NOMO-1 treated with dmso at 0.1 percent for 144 hours (cell line): ENCODE data around the gene PSMD12.
"Not testable (repeated sequence)": the region's sequence is repeated elsewhere in the genome, so short reads cannot be mapped to it uniquely, and the experiment has no call there.

Source experiments
- DNase-seq: peaks from one replicate; lab custom pipeline; 2025; ENCODE audit not compliant: unreplicated experiment; lab: John Stamatoyannopoulos, UW

The PSMD12 gene

DNA sequence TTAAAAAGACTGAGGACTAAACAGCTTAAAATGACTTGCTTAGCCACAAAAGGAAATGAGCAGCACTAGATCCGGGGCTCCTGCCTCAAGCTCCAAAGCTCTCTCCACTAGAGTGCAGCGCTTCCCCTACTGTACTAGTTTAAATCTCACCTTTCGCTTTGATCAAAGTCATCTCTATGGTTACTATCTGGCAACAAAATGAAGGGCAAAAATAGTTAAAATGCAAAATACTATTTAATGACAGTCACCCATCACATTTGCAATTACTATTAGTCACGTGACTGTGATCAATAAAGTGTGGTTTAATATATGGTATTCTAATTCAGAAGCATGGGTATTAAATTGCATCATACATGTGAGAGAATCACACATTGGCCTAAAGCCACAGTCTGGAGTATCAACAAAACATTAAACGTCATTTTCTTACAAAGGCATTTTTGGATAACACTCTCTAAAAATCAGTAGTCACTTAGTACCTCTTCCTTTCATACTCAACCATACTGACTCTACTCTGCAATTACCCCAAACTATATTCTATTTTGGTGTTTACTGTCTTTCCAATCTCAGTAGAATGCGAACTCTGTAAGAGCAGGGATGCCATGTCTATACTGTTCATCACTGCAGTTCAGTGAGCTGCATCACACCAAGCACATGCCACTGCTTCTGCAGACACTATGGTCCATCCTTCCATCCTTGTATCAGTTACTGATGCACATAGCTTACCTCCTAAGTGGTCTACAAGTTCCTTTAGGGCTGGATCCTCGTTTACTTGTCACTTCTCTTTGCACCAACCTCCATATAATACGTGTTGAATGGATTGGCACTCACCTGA, 6.2 kb downstream of the PSMD12 start:
- no peak for DNase-seq

DNA sequence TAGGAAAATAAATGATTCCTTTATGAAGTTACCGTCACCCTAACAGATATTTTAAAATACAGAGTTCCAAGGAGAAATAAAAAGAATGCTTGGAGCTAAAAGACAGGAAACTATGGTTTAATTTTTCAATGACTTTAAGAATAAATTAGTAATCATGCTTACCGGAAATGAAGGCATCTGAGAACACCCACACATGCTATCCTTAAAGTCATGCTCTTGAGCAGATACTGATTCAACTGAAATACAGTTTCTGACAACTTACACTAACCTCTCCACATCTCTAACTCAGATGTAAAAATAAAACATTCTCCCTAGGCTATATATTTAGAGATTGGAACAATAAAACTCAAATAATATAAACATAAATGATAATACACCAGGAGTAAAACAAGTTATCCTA, 7.8 kb downstream of the PSMD12 start:
- no peak for DNase-seq

DNA sequence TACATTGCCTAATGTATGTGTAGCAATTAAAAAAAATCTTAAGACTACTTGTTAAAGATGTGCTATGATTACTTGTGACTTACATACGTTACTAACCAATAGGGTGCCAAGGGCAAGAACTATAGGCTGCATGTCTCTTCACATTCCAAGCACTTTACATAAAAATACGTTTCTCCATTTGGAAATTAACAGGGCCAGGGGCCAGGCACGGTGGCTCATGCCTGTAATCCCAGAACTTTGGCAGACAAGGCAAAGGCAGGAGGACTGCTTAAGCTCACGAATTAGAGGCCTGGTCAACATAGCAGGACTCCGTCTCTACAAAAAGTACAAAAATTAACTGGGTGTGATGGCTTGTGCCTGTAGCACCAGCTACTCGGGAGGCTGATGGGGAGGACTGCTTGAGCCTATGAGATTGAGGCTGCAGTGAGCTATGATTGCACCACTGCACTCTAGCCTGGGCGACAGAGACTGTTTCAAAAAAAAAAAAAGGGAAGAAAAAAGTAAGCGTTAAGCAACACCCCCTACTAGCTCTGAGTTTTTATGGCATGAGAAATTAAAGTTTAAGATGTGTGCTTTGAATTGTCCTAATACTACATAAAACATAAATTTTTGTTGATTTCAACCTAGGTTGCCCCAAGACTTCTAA, 12.3 kb downstream of the PSMD12 start:
- peak; percentile 73 for DNase-seq

- DNase-seq, result no peak
Observed at GRCh38 chr17:67353161-67353560, 13.2 kb downstream of the PSMD12 start.

DNA sequence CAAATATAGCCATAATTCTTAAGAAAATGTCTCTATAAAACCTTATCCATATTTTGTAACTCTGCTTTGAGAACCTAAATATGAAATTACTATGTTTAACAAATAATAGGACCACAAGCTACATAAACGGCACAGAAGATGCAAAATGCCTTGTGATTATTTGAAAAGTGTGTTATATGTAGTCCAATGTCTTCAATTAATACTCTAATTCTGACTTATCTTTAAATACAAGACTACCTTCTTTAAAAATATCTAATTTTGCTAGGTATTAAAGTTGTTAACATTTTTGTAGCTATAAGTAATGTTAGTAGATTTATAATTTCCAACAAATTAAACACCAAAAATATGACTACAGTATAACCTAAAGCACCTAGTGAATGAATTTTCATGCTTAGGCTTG, 17.0 kb downstream of the PSMD12 start:
- no peak for DNase-seq

DNA sequence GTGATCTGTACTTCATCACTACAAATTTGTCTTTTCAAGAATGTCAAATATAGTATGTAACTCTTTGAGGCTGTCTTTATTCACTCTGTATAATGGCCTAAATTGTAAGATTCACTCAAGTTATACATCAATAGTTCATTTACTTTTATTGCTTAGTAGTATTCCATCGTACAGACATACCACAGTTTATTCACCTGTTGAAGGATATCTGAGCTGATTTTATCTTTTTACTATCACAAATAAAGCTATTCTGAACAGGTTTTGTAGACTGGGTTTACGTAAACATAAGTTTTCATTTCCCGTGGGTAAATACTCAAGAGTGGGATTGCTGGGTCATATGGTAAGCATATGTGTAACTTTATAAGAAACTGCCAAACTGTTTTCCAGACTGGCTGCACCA, 18.6 kb downstream of the PSMD12 start:
- DNase-seq, result no peak

- DNase-seq, result no peak
Observed at GRCh38 chr17:67343237-67343636, 23.1 kb downstream of the PSMD12 start.

GRCh38 chr17:67338353-67338752, 28.0 kb downstream of the PSMD12 start:
- DNase-seq, result not testable (repeated sequence)

- no peak for DNase-seq
Observed at GRCh38 chr17:67336859-67337258, 29.5 kb downstream of the PSMD12 start.

GRCh38 chr17:67335245-67335835, 31.0 kb downstream of the PSMD12 start:
- DNase-seq, result no peak

GRCh38 chr17:67332162-67332508, 34.2 kb downstream of the PSMD12 start:
- DNase-seq, result not testable (repeated sequence)

- DNase-seq, result not testable (repeated sequence)
Observed at GRCh38 chr17:67331381-67332161, 34.8 kb downstream of the PSMD12 start.

GRCh38 chr17:67328026-67328425, 38.4 kb downstream of the PSMD12 start:
- DNase-seq, result no peak

- not testable (repeated sequence) for DNase-seq
Observed at GRCh38 chr17:67326959-67327745, 39.2 kb downstream of the PSMD12 start.

GRCh38 chr17:67326440-67326839, 39.9 kb downstream of the PSMD12 start:
- no peak for DNase-seq

- DNase-seq, result no peak
Observed at GRCh38 chr17:67324330-67324729, 42.0 kb downstream of the PSMD12 start.

- DNase-seq, result no peak
Observed at GRCh38 chr17:67323445-67323844, 42.9 kb downstream of the PSMD12 start.

DNA sequence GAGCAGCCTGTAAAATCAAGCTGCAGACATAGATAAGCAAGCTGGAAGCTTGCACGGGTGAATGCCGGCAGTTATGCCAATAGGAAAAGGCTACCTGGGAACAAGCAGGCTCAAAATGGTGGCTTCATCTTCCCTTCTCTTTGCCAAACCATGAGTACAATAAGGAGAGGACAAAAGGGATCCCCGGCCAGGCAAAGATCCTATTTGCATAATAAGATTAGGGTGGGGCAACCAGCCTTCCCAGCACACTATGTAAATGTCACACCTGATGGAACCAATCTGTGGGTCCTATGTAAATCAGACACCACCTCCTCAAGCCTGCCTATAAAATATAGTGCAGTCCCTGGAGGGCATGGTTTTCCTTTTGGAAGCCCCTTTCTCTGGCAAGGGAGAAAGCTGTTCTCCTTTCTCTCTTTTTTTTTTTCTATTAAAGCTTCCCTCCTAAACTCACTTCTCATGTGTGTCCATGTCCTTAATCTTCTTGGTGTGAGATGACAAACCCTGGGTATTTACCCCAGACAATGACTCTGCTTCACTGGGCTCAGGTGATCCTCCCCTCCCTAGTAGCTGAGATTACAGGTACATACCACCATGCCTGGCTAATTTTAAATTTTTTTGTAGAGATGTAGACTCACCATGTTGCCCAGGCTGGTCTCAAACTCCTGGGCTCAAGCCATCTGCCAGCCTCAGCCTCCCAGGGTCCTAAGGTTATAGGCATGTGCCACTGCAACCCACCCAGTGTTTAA, 44.2 kb downstream of the PSMD12 start:
- no peak for DNase-seq

GRCh38 chr17:67321486-67321885, 44.9 kb downstream of the PSMD12 start:
- not testable (repeated sequence) for DNase-seq

DNA sequence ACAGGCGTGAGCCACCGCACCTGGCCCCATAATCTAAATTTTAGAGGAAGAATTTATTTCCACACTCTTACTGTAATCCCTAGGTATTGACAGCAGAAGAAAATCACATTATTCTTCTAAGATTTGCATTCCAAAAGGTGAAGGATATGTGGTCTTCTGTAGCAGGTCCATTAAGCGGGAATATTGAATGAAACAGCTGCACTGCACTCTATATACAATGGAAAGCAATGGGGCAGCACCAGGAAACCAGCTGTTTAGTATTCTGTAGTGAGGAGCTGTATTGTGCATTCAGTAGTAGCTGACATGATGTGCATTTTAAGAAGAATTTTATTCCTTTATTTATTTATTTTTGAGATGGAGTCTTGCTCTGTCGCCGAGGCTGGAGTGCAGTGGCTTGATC, 49.6 kb downstream of the PSMD12 start:
- DNase-seq, result no peak
